Measurements from ENCODE around the gene PARP6. TPM values are rescaled to one million over a fixed set of nuclear protein-coding genes. Genes with fewer than 3 reads are reported as not detected.
A peak's percentile ranks its signal among the peaks of the same experiment; 100 is the strongest.

PARP6 gene, protein sequence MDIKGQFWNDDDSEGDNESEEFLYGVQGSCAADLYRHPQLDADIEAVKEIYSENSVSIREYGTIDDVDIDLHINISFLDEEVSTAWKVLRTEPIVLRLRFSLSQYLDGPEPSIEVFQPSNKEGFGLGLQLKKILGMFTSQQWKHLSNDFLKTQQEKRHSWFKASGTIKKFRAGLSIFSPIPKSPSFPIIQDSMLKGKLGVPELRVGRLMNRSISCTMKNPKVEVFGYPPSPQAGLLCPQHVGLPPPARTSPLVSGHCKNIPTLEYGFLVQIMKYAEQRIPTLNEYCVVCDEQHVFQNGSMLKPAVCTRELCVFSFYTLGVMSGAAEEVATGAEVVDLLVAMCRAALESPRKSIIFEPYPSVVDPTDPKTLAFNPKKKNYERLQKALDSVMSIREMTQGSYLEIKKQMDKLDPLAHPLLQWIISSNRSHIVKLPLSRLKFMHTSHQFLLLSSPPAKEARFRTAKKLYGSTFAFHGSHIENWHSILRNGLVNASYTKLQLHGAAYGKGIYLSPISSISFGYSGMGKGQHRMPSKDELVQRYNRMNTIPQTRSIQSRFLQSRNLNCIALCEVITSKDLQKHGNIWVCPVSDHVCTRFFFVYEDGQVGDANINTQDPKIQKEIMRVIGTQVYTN
- 35.6 TPM for polyA plus RNA-seq (2013, experiment 1 of 2)
- polyA plus RNA-seq (2013, experiment 2 of 2): 36.7 TPM

DNA sequence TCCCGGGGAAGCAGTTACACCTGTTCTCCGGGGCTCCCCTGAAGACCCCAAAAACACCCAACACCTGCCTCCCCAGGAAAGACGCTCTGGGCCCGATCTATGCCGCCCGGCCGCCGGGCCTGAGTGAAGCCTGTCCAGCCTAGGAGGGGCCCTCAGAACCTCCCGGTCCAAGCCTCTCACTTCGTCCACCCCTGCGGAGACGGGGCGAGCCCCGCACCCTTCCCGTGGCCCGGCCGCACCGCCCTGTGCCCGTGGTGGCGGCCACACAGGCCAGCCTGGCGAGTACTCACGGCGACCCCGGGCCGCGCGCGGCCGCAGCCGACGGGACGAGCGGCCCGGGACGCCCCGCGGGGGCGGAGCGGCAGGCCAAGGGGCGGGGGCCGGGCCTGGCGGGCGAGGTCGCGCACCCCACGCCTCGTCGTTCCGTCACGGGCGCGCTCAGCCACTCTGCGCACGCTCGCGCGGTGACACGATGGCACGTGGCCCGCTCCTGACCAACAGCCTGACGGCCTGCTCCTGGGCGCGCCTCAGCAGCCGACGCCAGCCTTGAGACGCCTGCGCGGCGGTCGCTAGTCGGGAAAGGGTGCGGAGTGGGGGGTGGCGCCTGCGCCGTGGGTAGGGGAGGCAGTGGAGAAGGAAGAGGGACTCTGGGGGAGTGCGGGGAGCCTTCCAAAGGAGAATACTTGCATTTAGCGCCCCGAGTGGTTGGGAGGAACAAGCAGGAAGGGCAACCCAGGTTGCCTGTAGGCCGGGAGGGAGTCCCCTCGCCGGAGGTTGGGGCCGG, at the start of gene PARP6:
TSS of gene PARP6 (minus strand) at position 342 of the 784 bp plus-strand sequence. CDS start 5,077 bp downstream, outside the sequence.
- Histone ChIP-seq H3K4me3 (ENCODE audit: insufficient read depth in 1 of 2, low read depth in 1 of 2, low read length in 2 of 2) (peak within 1 kb of the TSS; percentile 93 to 96), H3K14ac (ENCODE audit: low read length in 2 of 2) (peak within 1 kb of the TSS in 1 of 2 experiments; percentile 74), H2BK120ac (ENCODE audit: low read depth, low read length) (peak within 1 kb of the TSS; percentile 61), H4K8ac (ENCODE audit: low read length) (peak within 1 kb of the TSS; percentile 98), H3K27me3 (ENCODE audit: control insufficient read depth in 1 of 2, insufficient read depth in 1 of 2, low read length in 2 of 2) (peaks cover 0 to 6% of the 10 kb centered on the region in 2 experiments), H3K18ac (ENCODE audit: low read depth in 1 of 2, low read length in 2 of 2) (peak within 1 kb of the TSS; percentile 89 to 97), H2AK5ac (ENCODE audit: low read length, severe bottlenecking) (peak within 1 kb of the TSS; percentile 21), H2BK5ac (ENCODE audit: low read depth, low read length, poor library complexity, severe bottlenecking) (peak within 1 kb of the TSS; percentile 63), H2BK12ac (ENCODE audit: low read length in 2 of 2) (peak within 1 kb of the TSS in 1 of 2 experiments; percentile 63), H3K4me1 (ENCODE audit: control insufficient read depth, insufficient read depth, low read depth, low read length) (peaks cover 3% of the 10 kb centered on the region), H3K4me2 (ENCODE audit: low read length, poor library complexity, severe bottlenecking) (peak within 1 kb of the TSS; percentile 86), H3K23ac (ENCODE audit: low read length in 2 of 2) (no peak within 1 kb of the TSS), H4K91ac (ENCODE audit: low read length) (peak within 1 kb of the TSS; percentile 83), H2AFZ (ENCODE audit: low read depth, low read length) (peak within 1 kb of the TSS; percentile 80), H3K27ac (ENCODE audit: low read length, poor library complexity, severe bottlenecking) (peak within 1 kb of the TSS; percentile 27), H3K36me3 (ENCODE audit: control insufficient read depth in 1 of 2, insufficient read depth in 2 of 2, low read depth in 1 of 2, low read length in 2 of 2) (peaks cover 10 to 32% of the 10 kb centered on the region in 2 experiments), H3K4ac (ENCODE audit: low read depth in 1 of 2, low read length in 2 of 2) (peak within 1 kb of the TSS; percentile 75 to 99), H3K9me3 (ENCODE audit: control insufficient read depth, low read length) (no peaks in the 10 kb centered on the region), H2BK15ac (ENCODE audit: low read depth, poor library complexity, severe bottlenecking) (peak within 1 kb of the TSS; percentile 67), H3K9ac (ENCODE audit: low read length) (peak within 1 kb of the TSS; percentile 95), H3K79me1 (replicated peaks; ENCODE audit: low read length, poor library complexity, severe bottlenecking) (peaks cover 24% of the 10 kb centered on the region)
- DNase-seq: peak; percentile 98
- under 1% methylated on average over 77 of the region's 82 CpGs for WGBS

DNA sequence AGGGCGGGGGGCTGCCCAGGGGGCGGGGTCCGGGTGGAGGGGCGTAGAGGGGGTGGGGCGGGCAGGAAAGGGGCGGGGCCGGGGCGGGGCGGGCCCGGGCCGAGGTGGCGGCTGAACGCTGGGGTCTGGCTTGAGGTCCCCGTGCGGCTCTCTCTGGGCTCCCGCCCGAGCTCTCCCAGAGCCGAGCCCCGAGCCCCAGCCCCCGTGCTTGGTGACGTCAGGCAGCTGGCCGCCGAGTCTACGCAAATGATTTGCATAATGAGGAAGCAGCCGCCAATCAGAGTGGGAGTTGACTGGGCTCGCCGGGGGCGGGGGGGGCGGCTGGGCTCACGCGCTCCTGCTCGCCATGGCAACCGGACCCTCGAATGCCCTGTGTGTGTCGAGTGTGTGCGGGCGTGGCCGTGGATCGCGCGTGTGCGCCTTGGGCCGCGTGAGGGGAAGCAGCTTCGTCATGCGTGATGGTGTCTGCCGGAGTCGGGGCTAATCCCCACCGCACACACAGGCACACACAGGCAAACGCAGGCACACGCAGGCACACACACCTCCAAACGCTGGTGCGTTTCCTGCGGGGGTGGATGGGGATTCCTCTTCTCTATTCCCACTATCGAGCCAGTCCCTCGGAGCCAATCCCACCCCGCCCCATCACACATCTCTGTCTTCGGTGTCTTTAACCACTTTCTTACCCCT, 47.8 kb upstream of the PARP6 start, which contains the start of gene CELF6:
TSS of gene CELF6 (minus strand) at position 173 of the 687 bp plus-strand sequence. CDS start 283 bp downstream, outside the sequence.
- no peak within 1 kb of the TSS for H2BK120ac ChIP-seq (ENCODE audit: low read depth, low read length)
- H3K18ac ChIP-seq (ENCODE audit: low read depth in 1 of 2, low read length in 2 of 2): peak within 1 kb of the TSS in 1 of 2 experiments; percentile 82
- no peaks in the 10 kb centered on the region for H3K79me1 ChIP-seq (replicated peaks; ENCODE audit: low read length, poor library complexity, severe bottlenecking)
- H2AFZ ChIP-seq (ENCODE audit: low read depth, low read length): peak within 1 kb of the TSS; percentile 78
- DNase-seq: peak; percentile 91
- H3K14ac ChIP-seq (ENCODE audit: low read length in 2 of 2): peak within 1 kb of the TSS in 1 of 2 experiments; percentile 71
- H3K27me3 ChIP-seq (ENCODE audit: control insufficient read depth in 1 of 2, insufficient read depth in 1 of 2, low read length in 2 of 2): peaks cover 15 to 38% of the 10 kb centered on the region in 2 experiments
- under 1% methylated on average over 40 of the region's 58 CpGs for WGBS
- peaks cover 3% of the 10 kb centered on the region for H3K9me3 ChIP-seq (ENCODE audit: control insufficient read depth, low read length)
- no peak within 1 kb of the TSS for H3K4ac ChIP-seq (ENCODE audit: low read depth in 1 of 2, low read length in 2 of 2)
- no peak within 1 kb of the TSS for H2AK5ac ChIP-seq (ENCODE audit: low read length, severe bottlenecking)
- no peak within 1 kb of the TSS for H4K91ac ChIP-seq (ENCODE audit: low read length)
- H3K4me3 ChIP-seq (ENCODE audit: insufficient read depth in 1 of 2, low read depth in 1 of 2, low read length in 2 of 2): peak within 1 kb of the TSS; percentile 53 to 73
- H2BK15ac ChIP-seq (ENCODE audit: low read depth, poor library complexity, severe bottlenecking): no peak within 1 kb of the TSS
- H3K36me3 ChIP-seq (ENCODE audit: control insufficient read depth in 1 of 2, insufficient read depth in 2 of 2, low read depth in 1 of 2, low read length in 2 of 2): no peaks in the 10 kb centered on the region
- H3K23ac ChIP-seq (ENCODE audit: low read length in 2 of 2): peak within 1 kb of the TSS in 1 of 2 experiments; percentile 68
- H3K27ac ChIP-seq (ENCODE audit: low read length, poor library complexity, severe bottlenecking): no peak within 1 kb of the TSS
- peaks cover 9% of the 10 kb centered on the region for H3K4me1 ChIP-seq (ENCODE audit: control insufficient read depth, insufficient read depth, low read depth, low read length)
- peak within 1 kb of the TSS; percentile 85 for H3K9ac ChIP-seq (ENCODE audit: low read length)
- H4K8ac ChIP-seq (ENCODE audit: low read length): no peak within 1 kb of the TSS
- H3K4me2 ChIP-seq (ENCODE audit: low read length, poor library complexity, severe bottlenecking): peak within 1 kb of the TSS; percentile 86
- H2BK5ac ChIP-seq (ENCODE audit: low read depth, low read length, poor library complexity, severe bottlenecking): no peak within 1 kb of the TSS
- H2BK12ac ChIP-seq (ENCODE audit: low read length in 2 of 2): peak within 1 kb of the TSS in 1 of 2 experiments; percentile 75

DNA sequence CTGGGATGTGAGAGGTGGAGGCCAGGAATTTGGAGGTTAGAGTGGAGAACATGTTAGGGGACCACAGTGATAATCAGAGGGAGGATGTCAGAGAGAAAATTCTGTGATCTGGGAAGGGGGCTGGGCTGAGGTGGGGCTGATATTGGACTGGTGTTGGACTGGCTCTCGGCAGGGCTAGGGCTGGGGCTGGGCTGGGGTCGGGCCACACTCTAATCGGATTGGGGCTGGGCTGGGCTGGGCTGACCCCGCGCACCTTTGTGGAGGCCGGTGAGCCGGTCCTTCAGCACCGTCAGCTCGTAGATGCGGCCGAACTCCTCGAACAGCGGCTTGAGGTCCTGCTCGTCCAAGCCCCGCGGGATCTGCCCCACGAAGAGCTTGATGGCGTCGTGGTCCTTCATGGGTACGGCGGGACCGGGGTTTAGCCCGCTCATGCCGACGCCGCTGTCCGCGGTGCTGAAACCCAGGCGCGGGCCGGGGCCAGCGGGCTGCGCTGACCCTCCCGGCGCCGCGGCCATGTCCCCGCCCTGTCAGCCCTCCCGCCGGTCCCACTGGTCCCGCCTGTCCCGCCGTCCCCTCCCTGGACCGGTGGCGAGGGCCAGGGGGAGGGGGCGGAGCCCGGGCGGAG, 47.1 kb upstream of the PARP6 start:
- Histone ChIP-seq H3K79me1 (replicated peaks; ENCODE audit: low read length, poor library complexity, severe bottlenecking) (no peaks in the 10 kb centered on the region), H3K4me3 (ENCODE audit: insufficient read depth in 1 of 2, low read depth in 1 of 2, low read length in 2 of 2) (peak overlapping the region; percentile 18 to 41), H3K9me3 (ENCODE audit: control insufficient read depth, low read length) (peaks cover 3% of the 10 kb centered on the region), H4K91ac (ENCODE audit: low read length) (no peak overlapping the region), H3K27me3 (ENCODE audit: control insufficient read depth in 1 of 2, insufficient read depth in 1 of 2, low read length in 2 of 2) (peaks cover 15 to 38% of the 10 kb centered on the region in 2 experiments), H2BK120ac (ENCODE audit: low read depth, low read length) (no peak overlapping the region), H2BK5ac (ENCODE audit: low read depth, low read length, poor library complexity, severe bottlenecking) (no peak overlapping the region), H3K4ac (ENCODE audit: low read depth in 1 of 2, low read length in 2 of 2) (no peak overlapping the region), H2BK12ac (ENCODE audit: low read length in 2 of 2) (no peak overlapping the region), H2AFZ (ENCODE audit: low read depth, low read length) (no peak overlapping the region), H3K18ac (ENCODE audit: low read depth in 1 of 2, low read length in 2 of 2) (no peak overlapping the region), H2BK15ac (ENCODE audit: low read depth, poor library complexity, severe bottlenecking) (no peak overlapping the region), H4K8ac (ENCODE audit: low read length) (no peak overlapping the region), H3K9ac (ENCODE audit: low read length) (no peak overlapping the region), H3K27ac (ENCODE audit: low read length, poor library complexity, severe bottlenecking) (no peak overlapping the region), H3K36me3 (ENCODE audit: control insufficient read depth in 1 of 2, insufficient read depth in 2 of 2, low read depth in 1 of 2, low read length in 2 of 2) (no peaks in the 10 kb centered on the region), H2AK5ac (ENCODE audit: low read length, severe bottlenecking) (no peak overlapping the region), H3K14ac (ENCODE audit: low read length in 2 of 2) (no peak overlapping the region), H3K23ac (ENCODE audit: low read length in 2 of 2) (no peak overlapping the region), H3K4me1 (ENCODE audit: control insufficient read depth, insufficient read depth, low read depth, low read length) (peaks cover 9% of the 10 kb centered on the region), H3K4me2 (ENCODE audit: low read length, poor library complexity, severe bottlenecking) (peak overlapping the region; percentile 67)
- DNase-seq: peak; percentile 66
- 14% methylated on average over 25 of the region's 48 CpGs for WGBS

Measured in mesenchymal stem cell (in vitro differentiated cells and primary cell).